Inferior parietal cortex (tissue), 1 donor: Measurements from ENCODE around the gene GPR143.

Source experiments
- DNase-seq: peaks from one replicate; pipeline ENCODE4 v3.0.0-alpha.2; 2016; ENCODE audit errors: extremely low spot score

Gene GPR143

GRCh38 chrX:9708086-9708485 is 57.6 kb downstream of the GPR143 start:
- DNase-seq = no peak

- no peak for DNase-seq
Measured at GRCh38 chrX:9707306-9708033, 58.2 kb downstream of the GPR143 start.

GRCh38 chrX:9706421-9706820 is 59.2 kb downstream of the GPR143 start:
- DNase-seq = no peak

GRCh38 chrX:9704876-9705465 is 60.7 kb downstream of the GPR143 start:
- DNase-seq = no peak

- DNase-seq = no peak
Measured at GRCh38 chrX:9703406-9703805, 62.2 kb downstream of the GPR143 start.

GRCh38 chrX:9701790-9702189 is 63.9 kb downstream of the GPR143 start:
- DNase-seq = no peak

- DNase-seq = no peak
Measured at GRCh38 chrX:9700555-9700954, 65.1 kb downstream of the GPR143 start.

GRCh38 chrX:9698576-9698975 is 67.1 kb downstream of the GPR143 start:
- no peak for DNase-seq

- DNase-seq = no peak
Measured at GRCh38 chrX:9693307-9694001, 72.2 kb downstream of the GPR143 start.

- DNase-seq = no peak
Measured at GRCh38 chrX:9690046-9690445, 75.6 kb downstream of the GPR143 start.

- no peak for DNase-seq
Measured at GRCh38 chrX:9688833-9689232, 76.8 kb downstream of the GPR143 start.

GRCh38 chrX:9687899-9688298 is 77.7 kb downstream of the GPR143 start:
- DNase-seq = no peak

- no peak for DNase-seq
Measured at GRCh38 chrX:9683350-9683749, 82.3 kb downstream of the GPR143 start.

GRCh38 chrX:9682861-9683260 is 82.8 kb downstream of the GPR143 start:
- no peak for DNase-seq

GRCh38 chrX:9682456-9682855 is 83.2 kb downstream of the GPR143 start:
- no peak for DNase-seq

GRCh38 chrX:9681422-9681821 is 84.2 kb downstream of the GPR143 start:
- DNase-seq = no peak

GRCh38 chrX:9681011-9681410 is 84.6 kb downstream of the GPR143 start:
- DNase-seq = no peak

GRCh38 chrX:9678215-9678965 is 87.3 kb downstream of the GPR143 start:
- no peak for DNase-seq

- DNase-seq = no peak
Measured at GRCh38 chrX:9677098-9677739, 88.4 kb downstream of the GPR143 start.

- no peak for DNase-seq
Measured at GRCh38 chrX:9676738-9677097, 88.9 kb downstream of the GPR143 start.

GRCh38 chrX:9676306-9676705 is 89.3 kb downstream of the GPR143 start:
- DNase-seq = no peak
